B cell (primary cell): ENCODE measurements around the gene TNIK. TPM values are rescaled to one million over a fixed set of nuclear protein-coding genes. Genes with fewer than 3 reads are reported as not detected.

Source experiments
- ATAC-seq: fragments of 200-7000 bp; cut with Tn5 transposase; one replicate; pipeline ENCODE4 v1.10.0; 2021; ENCODE audit warnings: low read depth, mild to moderate bottlenecking, moderate number of reproducible peaks, moderate library complexity
- CTCF ChIA-PET: fragments of 350-600 bp; sonication (Branson Sonifier 250); formaldehyde crosslinking; loops from one replicate; lab custom pipeline; 2021; ENCODE audit warnings: antibody characterized with exemption, inconsistent platforms; lab: Charles Lee
- POLR2A ChIA-PET: fragments of 350-600 bp; sonication (Branson Sonifier 250); formaldehyde crosslinking; loops from one replicate; lab custom pipeline; 2021; ENCODE audit warnings: antibody characterized with exemption; lab: Charles Lee
- DNase-seq: peaks from one replicate; pipeline ENCODE4 v3.0.0; 2013
- H2AFZ ChIP-seq: 2 replicates; pipeline ENCODE4 v1.6.1; 2012; ENCODE audit warnings: mild to moderate bottlenecking, low read depth, low read length; ENCODE audit not compliant: insufficient read depth, poor library complexity, severe bottlenecking
- H3K27ac ChIP-seq, 2 donors: 1 replicate in 1 of 2; 2 replicates in 1 of 2; pipeline ENCODE4 v1.5.1; 2012 to 2013; ENCODE audit warnings: low read length in 2 of 2, mild to moderate bottlenecking in 2 of 2, moderate library complexity in 1 of 2
- H3K27me3 ChIP-seq, 4 experiments: fragments of 200-600 bp in 1 of 4; sonication (generic) in 1 of 4; replicated peaks in 1 of 4; 1 replicate in 2 of 4; 2 replicates in 2 of 4; pipeline versions ENCODE4 v1.6.1 to v1.7.0; 2013 to 2016; ENCODE audit warnings: low read length in 3 of 4, mild to moderate bottlenecking in 2 of 4, mixed read lengths in 1 of 4, moderate library complexity in 1 of 4; ENCODE audit not compliant: insufficient read depth in 4 of 4, control insufficient read depth in 3 of 4; ENCODE audit errors: control extremely low read depth in 1 of 4
- H3K36me3 ChIP-seq, 2 experiments: replicated peaks in 1 of 2; 1 replicate in 1 of 2; 2 replicates in 1 of 2; pipeline versions ENCODE4 v1.6.1 to v1.7.1; 2013; ENCODE audit warnings: low read length in 1 of 2; ENCODE audit not compliant: insufficient read depth in 2 of 2, control insufficient read depth in 1 of 2; ENCODE audit errors: control extremely low read depth in 1 of 2, extremely low read depth in 1 of 2
- H3K4me1 ChIP-seq, 2 donors: fragments of 200-600 bp in 1 of 2; sonication (generic) in 1 of 2; 1 replicate in 1 of 2; 2 replicates in 1 of 2; pipeline versions ENCODE4 v1.5.1 to v1.6.1; 2013 to 2017; ENCODE audit warnings: low read length in 2 of 2; ENCODE audit not compliant: control insufficient read depth in 2 of 2, insufficient read depth in 2 of 2
- H3K4me2 ChIP-seq: replicated peaks from 2 replicates; pipeline ENCODE3; 2012; ENCODE audit warnings: mild to moderate bottlenecking, low read depth, low read length; ENCODE audit not compliant: poor library complexity, severe bottlenecking
- H3K4me3 ChIP-seq, 5 experiments: fragments of 200-600 bp in 1 of 5; sonication (generic) in 1 of 5; 1 replicate in 3 of 5; 2 replicates in 2 of 5; pipeline versions ENCODE4 v1.5.1 to v1.7.0; 2011 to 2016; ENCODE audit warnings: low read length in 4 of 5, mild to moderate bottlenecking in 4 of 5, low read depth in 2 of 5, control low read depth in 1 of 5, moderate library complexity in 1 of 5; ENCODE audit not compliant: insufficient read depth in 1 of 5; ENCODE audit errors: control extremely low read depth in 1 of 5, extremely low read depth in 1 of 5
- H3K79me2 ChIP-seq: fragments of 200-600 bp; sonication (generic); one replicate; pipeline ENCODE4 v1.6.0; 2016; ENCODE audit warnings: low read length; ENCODE audit not compliant: control insufficient read depth, insufficient read depth
- H3K9ac ChIP-seq: fragments of 200-600 bp; sonication (generic); 2 replicates; pipeline ENCODE4 v1.6.1; 2017; ENCODE audit warnings: mild to moderate bottlenecking, low read length, moderate library complexity
- H3K9me3 ChIP-seq, 3 donors: one replicate each; pipeline versions ENCODE4 v1.6.1 to v1.7.1; 2013; ENCODE audit warnings: low read length in 2 of 3; ENCODE audit not compliant: control insufficient read depth in 2 of 3, insufficient read depth in 1 of 3; ENCODE audit errors: control extremely low read depth in 1 of 3
- H4K20me1 ChIP-seq: 2 replicates; pipeline ENCODE4 v1.6.0; 2012; ENCODE audit warnings: mild to moderate bottlenecking, low read length; ENCODE audit not compliant: insufficient read depth, control insufficient read depth, poor library complexity, severe bottlenecking
- H3K27ac Mint-ChIP-seq: one replicate; pipeline ENCODE4 v1.8.0; 2021; ENCODE audit warnings: mixed read lengths
- H3K27me3 Mint-ChIP-seq: one replicate; pipeline ENCODE4 v1.8.0; 2021; ENCODE audit warnings: mixed read lengths
- H3K4me1 Mint-ChIP-seq: one replicate; pipeline ENCODE4 v1.8.0; 2021; ENCODE audit warnings: mixed read lengths
- H3K4me3 Mint-ChIP-seq: one replicate; pipeline ENCODE4 v1.8.0; 2021; ENCODE audit warnings: mixed read lengths
- H3K9me3 Mint-ChIP-seq: one replicate; pipeline ENCODE4 v1.8.0; 2022; ENCODE audit warnings: mixed read lengths; ENCODE audit not compliant: insufficient read depth
- EZH2 ChIP-seq: IDR thresholded peaks from 2 replicates; pipeline ENCODE4 v1.6.1; 2012; ENCODE audit warnings: borderline replicate concordance, low read depth, mild to moderate bottlenecking, moderate library complexity, low read length; ENCODE audit not compliant: insufficient read depth, poor library complexity, severe bottlenecking
- WGBS: methylation state at CpG from one replicate; pipeline ENCODE4 v1.1.5; 2013; ENCODE audit warnings: missing lambda C conversion rate; ENCODE audit not compliant: insufficient coverage; 5-methylcytosine and 5-hydroxymethylcytosine counted together
- intact Hi-C: fragments of 100-400 bp; cut with micrococcal nuclease; formaldehyde crosslinking; loops from one replicate; pipeline ENCODE4 v1.10.0; 2022
- polyA plus RNA-seq: library from polyadenylated mRNA; depleted of rRNA; stranded (reverse); fragments of >200 nt; gene quantifications from 2 replicates; pipeline ENCODE4 v1.2.3, GENCODE V29; 2012
- total RNA-seq, 2 donors: library from RNA; stranded (reverse); fragments of 120-200 nt in 1 of 2; gene quantifications; 1 replicate in 1 of 2; 2 replicates in 1 of 2; pipeline versions ENCODE4 v1.2.3 to v1.2.4, GENCODE V29; 2013 to 2022
- TF ChIP-seq, protein P1 (sequence below): fragments of 200-600 bp; IDR thresholded peaks from one replicate; pipeline ENCODE4 v1.8.0; 2022; ENCODE audit warnings: antibody characterized with exemption, mild to moderate bottlenecking

TNIK gene
- total and polyA plus RNA-seq, 2 donors (not counting 1 experiment from before 2014, with no cell fraction given), result 0.66 to 7.7 TPM

DNA sequence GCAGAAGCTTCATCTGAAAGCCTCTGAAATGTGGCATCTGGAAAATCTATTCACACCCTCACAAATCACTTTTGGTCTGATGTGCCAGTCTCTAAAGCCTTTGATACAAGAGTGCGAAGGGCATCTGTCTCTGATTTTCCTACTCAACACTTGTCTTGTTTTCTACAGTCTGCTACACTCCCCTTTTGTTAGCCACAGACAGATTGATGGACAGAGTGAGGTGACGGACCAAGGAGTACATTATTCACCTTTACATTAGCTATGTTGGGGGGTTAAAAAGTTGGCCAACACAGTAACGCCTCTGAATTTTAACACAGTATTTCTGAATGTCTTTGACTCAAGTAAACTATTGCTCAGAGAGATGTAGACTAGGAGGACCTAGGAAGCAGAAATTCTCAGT lies 63.1 kb downstream of the TNIK start:
- Histone ChIP-seq H3K9me3 (peaks cover 0 to under 1% (median 0%) of the 10 kb centered on the region in 3 donors), H3K4me3 (no peak overlapping the region), H3K4me1 (no peaks in the 10 kb centered on the region), H3K79me2 (no peaks in the 10 kb centered on the region), H2AFZ (no peak overlapping the region), H3K4me2 (no peak overlapping the region), H3K27me3 (no peaks in the 10 kb centered on the region), H4K20me1 (no peaks in the 10 kb centered on the region), H3K27ac (no peak overlapping the region), H3K36me3 (no peaks in the 10 kb centered on the region), H3K9ac (no peak overlapping the region)
- H3K27me3 Mint-ChIP-seq, result no peaks in the 10 kb centered on the region
- POLR2A ChIA-PET, result no interaction called here
- H3K4me1 Mint-ChIP-seq, result no peaks in the 10 kb centered on the region
- H3K27ac Mint-ChIP-seq, result no peak overlapping the region
- DNase-seq, result no peak
- no peak for ATAC-seq
- no peak for TF ChIP-seq EZH2
- TF ChIP-seq, protein P1, sequence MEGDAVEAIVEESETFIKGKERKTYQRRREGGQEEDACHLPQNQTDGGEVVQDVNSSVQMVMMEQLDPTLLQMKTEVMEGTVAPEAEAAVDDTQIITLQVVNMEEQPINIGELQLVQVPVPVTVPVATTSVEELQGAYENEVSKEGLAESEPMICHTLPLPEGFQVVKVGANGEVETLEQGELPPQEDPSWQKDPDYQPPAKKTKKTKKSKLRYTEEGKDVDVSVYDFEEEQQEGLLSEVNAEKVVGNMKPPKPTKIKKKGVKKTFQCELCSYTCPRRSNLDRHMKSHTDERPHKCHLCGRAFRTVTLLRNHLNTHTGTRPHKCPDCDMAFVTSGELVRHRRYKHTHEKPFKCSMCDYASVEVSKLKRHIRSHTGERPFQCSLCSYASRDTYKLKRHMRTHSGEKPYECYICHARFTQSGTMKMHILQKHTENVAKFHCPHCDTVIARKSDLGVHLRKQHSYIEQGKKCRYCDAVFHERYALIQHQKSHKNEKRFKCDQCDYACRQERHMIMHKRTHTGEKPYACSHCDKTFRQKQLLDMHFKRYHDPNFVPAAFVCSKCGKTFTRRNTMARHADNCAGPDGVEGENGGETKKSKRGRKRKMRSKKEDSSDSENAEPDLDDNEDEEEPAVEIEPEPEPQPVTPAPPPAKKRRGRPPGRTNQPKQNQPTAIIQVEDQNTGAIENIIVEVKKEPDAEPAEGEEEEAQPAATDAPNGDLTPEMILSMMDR, result no peak
- intact Hi-C loops, result no loop called here
- no CpG with 5 or more reads among the region's 3 CpGs for WGBS
- CTCF ChIA-PET, result no interaction called here
- no peak overlapping the region for H3K4me3 Mint-ChIP-seq
- no peaks in the 10 kb centered on the region for H3K9me3 Mint-ChIP-seq

DNA sequence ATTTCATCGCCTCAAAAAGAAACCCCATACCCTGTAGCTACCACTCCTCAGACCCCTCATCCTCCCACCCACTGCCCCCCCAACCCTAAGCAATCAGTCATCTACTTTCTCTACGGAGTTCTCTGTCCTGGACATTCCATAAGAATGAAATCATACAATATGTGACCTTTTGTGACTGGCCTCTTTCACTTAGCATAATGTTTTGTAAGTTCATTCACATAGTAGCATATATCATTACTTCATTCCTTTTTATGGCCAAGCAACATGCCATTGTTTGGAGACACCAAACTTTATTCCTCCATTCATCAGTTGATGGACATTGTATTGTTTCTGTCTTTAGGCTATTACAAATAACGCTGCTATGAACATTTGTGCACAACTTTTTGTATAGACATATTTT lies 64.2 kb downstream of the TNIK start:
- no peak for DNase-seq
- no peak overlapping the region for H3K4me2 ChIP-seq
- POLR2A ChIA-PET, result no interaction called here
- Mint-ChIP-seq H3K4me1 (no peaks in the 10 kb centered on the region), H3K9me3 (peaks cover 3% of the 10 kb centered on the region), H3K27ac (no peak overlapping the region), H3K27me3 (no peaks in the 10 kb centered on the region), H3K4me3 (no peak overlapping the region)
- no peak for ATAC-seq
- no peak overlapping the region for H3K9ac ChIP-seq
- H3K4me3 ChIP-seq, result no peak overlapping the region
- TF ChIP-seq EZH2, result no peak
- TF ChIP-seq, protein P1, result no peak
- intact Hi-C loops, result no loop called here
- H3K27me3 ChIP-seq, result no peaks in the 10 kb centered on the region
- H3K9me3 ChIP-seq, result peaks cover 0 to 3% (median 1%) of the 10 kb centered on the region in 3 donors
- no peaks in the 10 kb centered on the region for H4K20me1 ChIP-seq
- H3K4me1 ChIP-seq, result no peaks in the 10 kb centered on the region
- H2AFZ ChIP-seq, result no peak overlapping the region
- no peaks in the 10 kb centered on the region for H3K79me2 ChIP-seq
- CTCF ChIA-PET, result no interaction called here
- H3K27ac ChIP-seq, result no peak overlapping the region
- H3K36me3 ChIP-seq, result no peaks in the 10 kb centered on the region
- whole genome bisulfite sequencing, result 94% methylated on average over 2 of the region's 3 CpGs
